ENCODE data around the gene PTPRCAP. TPM values are rescaled to one million over a fixed set of nuclear protein-coding genes. Genes with fewer than 3 reads are reported as not detected.
"Not testable (repeated sequence)": the region's sequence is repeated elsewhere in the genome, so short reads cannot be mapped to it uniquely, and the experiment has no call there.

PTPRCAP gene
- total and polyA plus RNA-seq, 10 of the 15 experiments (the other 5 are each of a cell fraction or from before 2014, with no cell fraction given) = 4.7 to 266 (median 125) TPM

GRCh38 chr11:67404515-67405195 is 32.8 kb downstream of the PTPRCAP start (continued):
- TF ChIP-seq SREBF2 (IDR thresholded peaks at IDR 0.05; ENCODE audit: low read length) (no peak), PAX5 (IDR thresholded peaks at IDR 0.05; ENCODE audit: borderline replicate concordance, low read depth, low read length) (no peak), CHD1 (IDR thresholded peaks at IDR 0.05; ENCODE audit: low read depth, low read length) (no peak), BHLHE40 (IDR thresholded peaks at IDR 0.05; ENCODE audit: borderline replicate concordance in 1 of 2, low read depth in 2 of 2, low read length in 1 of 2) (peak; percentile 47 to 76; a peak in 2 of 4 replicates), CTCF (IDR thresholded peaks at IDR 0.05 in 2 of 3, conservative IDR thresholded peaks at IDR 0.05 in 1 of 3; ENCODE audit: control insufficient read depth in 2 of 3, extremely low read depth in 1 of 3, insufficient read depth in 1 of 3, low read depth in 3 of 3, low read length in 3 of 3) (no peak), IKZF1 (conservative IDR thresholded peaks at IDR 0.05) (peak; percentile 82), IRF3 (IDR thresholded peaks at IDR 0.05) (no peak), BCL3 (IDR thresholded peaks at IDR 0.05; ENCODE audit: borderline replicate concordance, insufficient read depth, low read depth, low read length, poor library complexity, severe bottlenecking) (no peak), ATF2 (IDR thresholded peaks at IDR 0.05; ENCODE audit: low read length) (no peak), NR2F1 (conservative IDR thresholded peaks at IDR 0.05) (peak; percentile 92)

GRCh38 chr11:67403085-67403484 is 34.4 kb downstream of the PTPRCAP start:
- RAD21 ChIA-PET (ENCODE audit: unreplicated experiment) = interaction anchor here (1.0 to 6.4 kb wide), 15 partner anchors 15 to 182 kb away, joined by 3 to 112 read pairs (median 4); partner anchors contain the start of genes AIP, CDK2AP2, CORO1B and GSTP1

More at GRCh38 chr11:67403085-67403484, 34.4 kb downstream of the PTPRCAP start:
- H4K20me1 ChIP-seq (ENCODE audit: control insufficient read depth, insufficient read depth); FAIRE-seq; DNase-seq (ENCODE audit: low read depth, low spot score); H2AFZ ChIP-seq (ENCODE audit: control insufficient read depth, low read depth, low read length); in situ Hi-C loops (cut with MboI); ATAC-seq; H3K9me3 ChIP-seq (replicated peaks; ENCODE audit: control insufficient read depth, insufficient read depth, low read length); BruUV-seq (replicated peaks); H3K27me3 ChIP-seq (replicated peaks in 1 of 2; ENCODE audit: control insufficient read depth in 2 of 2, insufficient read depth in 2 of 2, low read length in 1 of 2): not testable (repeated sequence)
- H3K4me2 ChIP-seq (ENCODE audit: control insufficient read depth, insufficient read depth) = peak overlapping the region; percentile 69
- H3K27ac ChIP-seq (ENCODE audit: control insufficient read depth, insufficient read depth) = peak overlapping the region; percentile 99
- H3K79me2 ChIP-seq (ENCODE audit: control insufficient read depth, insufficient read depth, low read length) = peaks cover 57% of the 10 kb centered on the region
- POLR2A ChIA-PET = interaction anchor here (0.6 to 7.3 kb wide), 17 partner anchors 9 to 163 kb away, joined by 3 to 112 read pairs (median 28); partner anchors contain the start of genes AIP, POLD4, PTPRCAP and RAD9A
- intact Hi-C loops (cut with micrococcal nuclease; ENCODE audit: unreplicated experiment) = loop anchor here (1.0 to 5.0 kb wide), 3 partner anchors 34 to 80 kb away; partner anchors contain the start of genes AIP and PTPRCAP
- peaks cover 58% of the 10 kb centered on the region for H3K4me1 ChIP-seq (ENCODE audit: control insufficient read depth, insufficient read depth, low read length)
- 79% methylated on average over 9 of the region's 9 CpGs for WGBS (ENCODE audit: insufficient coverage, insufficient replicate concordance, low lambda C conversion rate, missing lambda C conversion rate)
- SMC1A ChIA-PET (ENCODE audit: uncharacterized antibody, unreplicated experiment) = interaction anchor here (1.1 to 5.7 kb wide), 8 partner anchors 10 to 83 kb away, joined by 4 to 46 read pairs (median 6); partner anchors contain the start of genes POLD4, PTPRCAP, RPS6KB2 and TMEM134
- H3K4me3 ChIP-seq = peak overlapping the region; percentile 82
- CTCF ChIA-PET = interaction anchor here (1.0 to 5.0 kb wide), 15 partner anchors 11 to 179 kb away, joined by 3 to 53 read pairs (median 7); partner anchors contain the start of genes AIP, PITPNM1, PTPRCAP and RAD9A
- H3K36me3 ChIP-seq (ENCODE audit: control insufficient read depth in 2 of 2, insufficient read depth in 2 of 2, low read length in 1 of 2) = peaks cover 14 to 19% of the 10 kb centered on the region in 2 experiments
- peak overlapping the region; percentile 91; the same call in 1 of the 2 replicates for H3K9ac ChIP-seq (ENCODE audit: control insufficient read depth, insufficient read depth, low read length)

All from GM12878 (cell line).